ENCODE measurements around the gene FGF12.

DNA sequence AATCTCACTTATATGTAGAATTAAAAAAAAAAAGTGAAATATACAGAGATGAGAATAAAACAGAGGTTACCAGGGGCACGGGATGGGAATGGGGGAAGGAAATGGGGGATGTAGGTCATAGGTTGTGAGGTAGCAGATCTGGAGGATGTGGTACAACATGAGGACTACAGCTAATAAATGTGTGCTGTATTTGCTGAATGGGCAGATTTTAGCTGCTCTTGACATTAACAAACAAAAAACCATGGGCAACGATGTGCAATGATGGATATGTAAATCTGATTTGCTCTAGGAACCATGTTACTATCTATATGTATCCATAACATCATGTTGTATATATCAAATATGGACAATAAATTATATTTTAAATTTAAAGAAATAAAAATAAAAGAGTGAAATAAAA lies 87.4 kb downstream of the FGF12 start:
- TF ChIP-seq, protein P1, sequence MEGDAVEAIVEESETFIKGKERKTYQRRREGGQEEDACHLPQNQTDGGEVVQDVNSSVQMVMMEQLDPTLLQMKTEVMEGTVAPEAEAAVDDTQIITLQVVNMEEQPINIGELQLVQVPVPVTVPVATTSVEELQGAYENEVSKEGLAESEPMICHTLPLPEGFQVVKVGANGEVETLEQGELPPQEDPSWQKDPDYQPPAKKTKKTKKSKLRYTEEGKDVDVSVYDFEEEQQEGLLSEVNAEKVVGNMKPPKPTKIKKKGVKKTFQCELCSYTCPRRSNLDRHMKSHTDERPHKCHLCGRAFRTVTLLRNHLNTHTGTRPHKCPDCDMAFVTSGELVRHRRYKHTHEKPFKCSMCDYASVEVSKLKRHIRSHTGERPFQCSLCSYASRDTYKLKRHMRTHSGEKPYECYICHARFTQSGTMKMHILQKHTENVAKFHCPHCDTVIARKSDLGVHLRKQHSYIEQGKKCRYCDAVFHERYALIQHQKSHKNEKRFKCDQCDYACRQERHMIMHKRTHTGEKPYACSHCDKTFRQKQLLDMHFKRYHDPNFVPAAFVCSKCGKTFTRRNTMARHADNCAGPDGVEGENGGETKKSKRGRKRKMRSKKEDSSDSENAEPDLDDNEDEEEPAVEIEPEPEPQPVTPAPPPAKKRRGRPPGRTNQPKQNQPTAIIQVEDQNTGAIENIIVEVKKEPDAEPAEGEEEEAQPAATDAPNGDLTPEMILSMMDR (conservative IDR thresholded peaks at IDR 0.05 in 1 of 2, IDR thresholded peaks at IDR 0.05 in 1 of 2; ENCODE audit: low read depth in 1 of 2, low read length in 2 of 2) = no peak
- TF ChIP-seq EZH2 (IDR thresholded peaks at IDR 0.05; ENCODE audit: low read length, missing control alignments) = no peak
